Thyroid gland (tissue), 4 donors: ENCODE results near the gene M6PR. TPM values are rescaled to one million over a fixed set of nuclear protein-coding genes. Genes with fewer than 3 reads are reported as not detected.

Source experiments
- DNase-seq, 2 donors: peaks; one replicate each; pipeline ENCODE4 v3.0.0-alpha.2; 2019
- H3K27ac ChIP-seq, 3 donors: fragments of 200-600 bp; sonication (generic); 1 replicate in 2 of 3; 2 replicates in 1 of 3; pipeline ENCODE4 v1.5.1; 2016 to 2019; ENCODE audit warnings: mild to moderate bottlenecking in 1 of 3, moderate library complexity in 1 of 3
- H3K27me3 ChIP-seq: fragments of 200-600 bp; sonication (generic); one replicate; pipeline ENCODE4 v1.5.1; 2019
- H3K36me3 ChIP-seq, 2 donors: fragments of 200-600 bp; sonication (generic); one replicate each; pipeline ENCODE4 v1.5.1; 2016 to 2019
- H3K4me1 ChIP-seq, 2 donors: fragments of 200-600 bp; sonication (generic); one replicate each; pipeline ENCODE4 v1.5.1; 2017 to 2019
- H3K4me3 ChIP-seq, 3 donors: fragments of 200-600 bp; sonication (generic); replicated peaks in 1 of 3; 1 replicate in 2 of 3; 2 replicates in 1 of 3; pipeline ENCODE4 v1.5.1; 2016; ENCODE audit warnings: mild to moderate bottlenecking in 1 of 3
- H3K9me3 ChIP-seq: fragments of 200-600 bp; sonication (generic); one replicate; pipeline ENCODE4 v1.5.1; 2017
- CTCF ChIP-seq, 6 experiments: fragments of 200-600 bp in 3 of 6; fragments of 450-650 bp in 3 of 6; sonication (generic) in 3 of 6; IDR thresholded peaks; one replicate each; pipeline ENCODE4 v1.5.1; 2016 to 2019; ENCODE audit warnings: antibody characterized with exemption in 6 of 6, mild to moderate bottlenecking in 2 of 6, inconsistent platforms in 1 of 6, moderate library complexity in 1 of 6
- POLR2A ChIP-seq, 2 donors: fragments of 450-650 bp; IDR thresholded peaks; one replicate each; pipeline ENCODE4 v1.6.1; 2017; ENCODE audit warnings: antibody characterized with exemption in 2 of 2, mild to moderate bottlenecking in 2 of 2, moderate library complexity in 1 of 2
- WGBS, 2 donors: methylation state at CpG; one replicate each; pipeline ENCODE4 v1.1.5; 2017; 5-methylcytosine and 5-hydroxymethylcytosine counted together
- intact Hi-C: fragments of 100-400 bp; cut with DNase I; formaldehyde crosslinking; loops from one replicate; pipeline ENCODE4 v1.15.1; 2023
- total RNA-seq, 4 donors: library from RNA; depleted of rRNA; stranded (reverse); fragments of >200 nt; gene quantifications; one replicate each; pipeline ENCODE4 v1.2.3, GENCODE V29; 2016

M6PR gene
- total RNA-seq, 4 donors from 2014 or later = 112 to 158 (median 136) TPM

- intact Hi-C loops = no loop called here
- DNase-seq = no peak
- no peaks in the 10 kb centered on the region for H3K36me3 ChIP-seq
- H3K4me1 ChIP-seq = no peaks in the 10 kb centered on the region
- WGBS, 2 donors = 75% methylated on average over 6 of the region's 6 CpGs
- H3K4me3 ChIP-seq = no peak overlapping the region
- H3K9me3 ChIP-seq = no peaks in the 10 kb centered on the region
- H3K27ac ChIP-seq = no peak overlapping the region
- H3K27me3 ChIP-seq = no peaks in the 10 kb centered on the region
- no peak for TF ChIP-seq POLR2A (IDR thresholded peaks at IDR 0.05)
- no peak for TF ChIP-seq CTCF (IDR thresholded peaks at IDR 0.05)
Observed at GRCh38 chr12:8991371-8992345, 42.2 kb upstream of the M6PR start.

GRCh38 chr12:8989413-8989812 lies 40.0 kb upstream of the M6PR start, which contains the start of gene KLRG1:
Gene KLRG1 (plus strand): TSS chr12:8989546. CDS start chr12:8989636, 90 bp downstream.
- TF ChIP-seq CTCF (IDR thresholded peaks at IDR 0.05) (no peak), POLR2A (IDR thresholded peaks at IDR 0.05) (no peak)
- no peak for DNase-seq
- Histone ChIP-seq H3K4me1 (no peaks in the 10 kb centered on the region), H3K27ac (no peak within 1 kb of the TSS), H3K36me3 (no peaks in the 10 kb centered on the region), H3K4me3 (no peak within 1 kb of the TSS), H3K9me3 (no peaks in the 10 kb centered on the region), H3K27me3 (no peaks in the 10 kb centered on the region)
- 82 to 83% methylated on average over 2 of the region's 2 CpGs for WGBS, 2 donors
- intact Hi-C loops = no loop called here

- Histone ChIP-seq H3K27ac (no peak overlapping the region), H3K27me3 (no peaks in the 10 kb centered on the region), H3K4me1 (no peaks in the 10 kb centered on the region), H3K4me3 (no peak overlapping the region), H3K9me3 (no peaks in the 10 kb centered on the region), H3K36me3 (no peaks in the 10 kb centered on the region)
- DNase-seq = no peak
- 74 to 79% methylated on average over 1 of the region's 1 CpG for WGBS, 2 donors
- TF ChIP-seq POLR2A (IDR thresholded peaks at IDR 0.05) (no peak), CTCF (IDR thresholded peaks at IDR 0.05) (no peak)
- intact Hi-C loops = no loop called here
Observed at GRCh38 chr12:8987685-8988084, 38.2 kb upstream of the M6PR start.

- H3K4me3 ChIP-seq = no peak overlapping the region
- no peak for DNase-seq
- TF ChIP-seq CTCF (IDR thresholded peaks at IDR 0.05) (no peak), POLR2A (IDR thresholded peaks at IDR 0.05) (no peak)
- H3K27ac ChIP-seq = no peak overlapping the region
- H3K27me3 ChIP-seq = no peaks in the 10 kb centered on the region
- no peaks in the 10 kb centered on the region for H3K36me3 ChIP-seq
- no peaks in the 10 kb centered on the region for H3K9me3 ChIP-seq
- intact Hi-C loops = no loop called here
- H3K4me1 ChIP-seq = no peaks in the 10 kb centered on the region
Observed at GRCh38 chr12:8987163-8987562, 37.7 kb upstream of the M6PR start.

- intact Hi-C loops = no loop called here
- no peaks in the 10 kb centered on the region for H3K4me1 ChIP-seq
- WGBS, 2 donors = 88 to 91% methylated on average over 1 of the region's 1 CpG
- H3K36me3 ChIP-seq = no peaks in the 10 kb centered on the region
- H3K27ac ChIP-seq = no peak overlapping the region
- no peaks in the 10 kb centered on the region for H3K9me3 ChIP-seq
- no peak overlapping the region for H3K4me3 ChIP-seq
- no peaks in the 10 kb centered on the region for H3K27me3 ChIP-seq
- no peak for DNase-seq
- no peak for TF ChIP-seq CTCF (IDR thresholded peaks at IDR 0.05)
- TF ChIP-seq POLR2A (IDR thresholded peaks at IDR 0.05) = no peak
Observed at GRCh38 chr12:8985213-8985754, 35.8 kb upstream of the M6PR start.
